ENCODE data around the gene MOB3B.

DNA sequence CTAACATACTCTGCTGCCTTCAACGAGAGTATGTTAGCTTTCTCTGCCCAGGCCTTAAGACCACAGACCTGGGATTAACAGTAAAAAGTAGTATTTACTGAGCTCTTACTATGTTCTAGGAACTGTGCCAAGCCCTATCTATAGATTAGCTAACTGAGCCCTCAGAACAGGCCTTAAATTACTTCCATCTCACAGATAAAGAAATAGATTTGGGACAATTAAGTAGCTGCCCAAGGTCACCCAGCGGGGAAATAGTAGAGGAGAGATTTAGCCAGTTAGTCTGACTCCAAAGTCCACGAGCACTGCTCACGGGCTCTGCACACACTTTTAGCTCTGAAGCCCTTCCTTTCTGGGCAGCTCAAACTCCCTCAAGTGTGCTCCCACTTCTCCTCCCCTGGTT is 168.1 kb downstream of the MOB3B start:
- TF ChIP-seq, protein P1, sequence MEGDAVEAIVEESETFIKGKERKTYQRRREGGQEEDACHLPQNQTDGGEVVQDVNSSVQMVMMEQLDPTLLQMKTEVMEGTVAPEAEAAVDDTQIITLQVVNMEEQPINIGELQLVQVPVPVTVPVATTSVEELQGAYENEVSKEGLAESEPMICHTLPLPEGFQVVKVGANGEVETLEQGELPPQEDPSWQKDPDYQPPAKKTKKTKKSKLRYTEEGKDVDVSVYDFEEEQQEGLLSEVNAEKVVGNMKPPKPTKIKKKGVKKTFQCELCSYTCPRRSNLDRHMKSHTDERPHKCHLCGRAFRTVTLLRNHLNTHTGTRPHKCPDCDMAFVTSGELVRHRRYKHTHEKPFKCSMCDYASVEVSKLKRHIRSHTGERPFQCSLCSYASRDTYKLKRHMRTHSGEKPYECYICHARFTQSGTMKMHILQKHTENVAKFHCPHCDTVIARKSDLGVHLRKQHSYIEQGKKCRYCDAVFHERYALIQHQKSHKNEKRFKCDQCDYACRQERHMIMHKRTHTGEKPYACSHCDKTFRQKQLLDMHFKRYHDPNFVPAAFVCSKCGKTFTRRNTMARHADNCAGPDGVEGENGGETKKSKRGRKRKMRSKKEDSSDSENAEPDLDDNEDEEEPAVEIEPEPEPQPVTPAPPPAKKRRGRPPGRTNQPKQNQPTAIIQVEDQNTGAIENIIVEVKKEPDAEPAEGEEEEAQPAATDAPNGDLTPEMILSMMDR (IDR thresholded peaks at IDR 0.05), result no peak
- TF ChIP-seq POLR2A (IDR thresholded peaks at IDR 0.05), result no peak
